ENCODE results near the gene SNRNP40. TPM values are rescaled to one million over a fixed set of nuclear protein-coding genes. Genes with fewer than 3 reads are reported as not detected.

Gene SNRNP40
- total RNA-seq, 4 donors from 2014 or later, result 22.9 to 63.5 (median 34.3) TPM

- peaks cover 0 to 12% (median 0%) of the 10 kb centered on the region in 3 donors for H3K36me3 ChIP-seq
- no peaks in the 10 kb centered on the region for H3K9me3 ChIP-seq
- H3K4me3 ChIP-seq, result no peak overlapping the region
- TF ChIP-seq CTCF (IDR thresholded peaks at IDR 0.05) (no peak), POLR2A (IDR thresholded peaks at IDR 0.05) (no peak)
- no peak overlapping the region for H3K27ac ChIP-seq
- no peaks in the 10 kb centered on the region for H3K4me1 ChIP-seq
- no peak for DNase-seq
- H3K27me3 ChIP-seq, result no peaks in the 10 kb centered on the region
These were observed 30.8 kb upstream of the SNRNP40 start for GRCh38 chr1:31327381-31327780.

GRCh38 chr1:31326461-31326860 is 29.9 kb upstream of the SNRNP40 start:
- Histone ChIP-seq H3K4me3 (no peak overlapping the region), H3K4me1 (no peaks in the 10 kb centered on the region), H3K36me3 (peaks cover 0 to 12% (median 0%) of the 10 kb centered on the region in 3 donors), H3K9me3 (no peaks in the 10 kb centered on the region), H3K27ac (no peak overlapping the region), H3K27me3 (no peaks in the 10 kb centered on the region)
- TF ChIP-seq CTCF (IDR thresholded peaks at IDR 0.05) (no peak), POLR2A (IDR thresholded peaks at IDR 0.05) (no peak)
- no peak for DNase-seq

GRCh38 chr1:31324992-31325391 is 28.4 kb upstream of the SNRNP40 start:
- DNase-seq, result no peak
- TF ChIP-seq POLR2A (IDR thresholded peaks at IDR 0.05) (no peak), CTCF (IDR thresholded peaks at IDR 0.05) (no peak)
- Histone ChIP-seq H3K36me3 (peaks cover 0 to 23% (median 0%) of the 10 kb centered on the region in 3 donors), H3K27ac (no peak overlapping the region), H3K27me3 (no peaks in the 10 kb centered on the region), H3K4me1 (no peaks in the 10 kb centered on the region), H3K9me3 (no peaks in the 10 kb centered on the region), H3K4me3 (no peak overlapping the region)

GRCh38 chr1:31324093-31324492 is 27.5 kb upstream of the SNRNP40 start:
- H3K36me3 ChIP-seq, result peaks cover 0 to 32% (median 0%) of the 10 kb centered on the region in 3 donors
- TF ChIP-seq CTCF (IDR thresholded peaks at IDR 0.05) (no peak), POLR2A (IDR thresholded peaks at IDR 0.05) (no peak)

GRCh38 chr1:31318146-31318545 is 21.6 kb upstream of the SNRNP40 start:
- Histone ChIP-seq H3K9me3 (no peaks in the 10 kb centered on the region), H3K4me3 (no peak overlapping the region), H3K27me3 (no peaks in the 10 kb centered on the region), H3K36me3 (peaks cover 0 to 67% (median 0%) of the 10 kb centered on the region in 3 donors), H3K4me1 (no peaks in the 10 kb centered on the region), H3K27ac (no peak overlapping the region)
- TF ChIP-seq CTCF (IDR thresholded peaks at IDR 0.05), result no peak
- TF ChIP-seq POLR2A (IDR thresholded peaks at IDR 0.05), result no peak
- no peak for DNase-seq

More at GRCh38 chr1:31324093-31324492, 27.5 kb upstream of the SNRNP40 start:
- no peak for DNase-seq
- Histone ChIP-seq H3K4me3 (no peak overlapping the region), H3K27ac (no peak overlapping the region), H3K4me1 (no peaks in the 10 kb centered on the region), H3K9me3 (no peaks in the 10 kb centered on the region), H3K27me3 (no peaks in the 10 kb centered on the region)

GRCh38 chr1:31315902-31316301 is 19.3 kb upstream of the SNRNP40 start:
- no peaks in the 10 kb centered on the region for H3K4me1 ChIP-seq
- peaks cover 0 to 84% (median 0%) of the 10 kb centered on the region in 3 donors for H3K36me3 ChIP-seq
- H3K4me3 ChIP-seq, result no peak overlapping the region
- H3K27ac ChIP-seq, result no peak overlapping the region
- no peaks in the 10 kb centered on the region for H3K27me3 ChIP-seq
- no peaks in the 10 kb centered on the region for H3K9me3 ChIP-seq
- TF ChIP-seq POLR2A (IDR thresholded peaks at IDR 0.05) (no peak), CTCF (IDR thresholded peaks at IDR 0.05) (no peak)
- no peak for DNase-seq
